HCT116 (cell line): Measurements from ENCODE around the gene PAQR7. TPM values are rescaled to one million over a fixed set of nuclear protein-coding genes. Genes with fewer than 3 reads are reported as not detected.

Experiments used
- ATAC-seq: fragments of 200-7000 bp; cut with Tn5 transposase; 2 replicates; pipeline ENCODE4 v1.9.1; 2020; ENCODE audit warnings: mild to moderate bottlenecking, moderate library complexity
- BruUV-seq: library from RNA; stranded (reverse); fragments of 400-500 nt; replicated peaks from 2 replicates; lab custom pipeline; 2021; lab: Mats Ljungman, UMichigan
- CTCF ChIA-PET: fragments of 300-600 bp; sonication (Branson Sonifier 250); formaldehyde crosslinking; loops from one replicate; lab custom pipeline; 2021; ENCODE audit warnings: antibody characterized with exemption; lab: Charles Lee
- POLR2A ChIA-PET: fragments of 300-600, 350-600 bp; sonication (Branson Sonifier 250); formaldehyde crosslinking; loops from one replicate; lab custom pipeline; 2021; ENCODE audit warnings: antibody characterized with exemption; lab: Charles Lee
- RAD21 ChIA-PET, 2 experiments: fragments of 300-600 bp; sonication (Branson Sonifier 250); formaldehyde crosslinking; loops; one replicate each; lab custom pipeline; 2023; ENCODE audit warnings: low total read pairs in 2 of 2; ENCODE audit not compliant: uncharacterized antibody in 2 of 2, unreplicated experiment in 2 of 2, low non-redundant PET in 1 of 2; lab: Charles Lee
- DNase-seq: peaks from one replicate; pipeline ENCODE4 v3.0.0-alpha.2; 2010; ENCODE audit warnings: low read depth, low spot score
- H2AFZ ChIP-seq: fragments of 200-600 bp; shearing (Covaris generic), sonication (generic); 2 replicates; pipeline ENCODE4 v1.6.1; 2017; ENCODE audit warnings: low read depth, mixed run types, mixed read lengths, antibody characterized with exemption, low read length; ENCODE audit not compliant: poor library complexity, severe bottlenecking
- H3K27ac ChIP-seq: 2 replicates; pipeline ENCODE4 v1.5.1; 2012; ENCODE audit warnings: low read depth, low read length
- H3K27me3 ChIP-seq: fragments of 200-600 bp; sonication (generic); 2 replicates; pipeline ENCODE4 v1.6.1; 2016; ENCODE audit warnings: mixed run types, low read length, mixed read lengths; ENCODE audit not compliant: insufficient read depth
- H3K36me3 ChIP-seq, 2 experiments: fragments of 200-500 bp in 1 of 2; fragments of 200-600 bp in 1 of 2; sonication (Bioruptor generic) in 1 of 2; sonication (generic) in 1 of 2; 2 replicates each; pipeline versions ENCODE4 v1.5.1 to v1.6.1; 2014 to 2016; ENCODE audit warnings: low read length in 2 of 2, inconsistent platforms in 1 of 2, mixed read lengths in 1 of 2, mixed run types in 1 of 2; ENCODE audit not compliant: insufficient read depth in 2 of 2, control insufficient read depth in 1 of 2
- H3K4me1 ChIP-seq, 2 experiments: fragments of 200-600 bp in 1 of 2; sonication (generic) in 1 of 2; 2 replicates each; pipeline versions ENCODE4 v1.5.1 to v1.6.1; 2012 to 2017; ENCODE audit warnings: low read length in 2 of 2, inconsistent platforms in 1 of 2, mild to moderate bottlenecking in 1 of 2, mixed read lengths in 1 of 2, mixed run types in 1 of 2, moderate library complexity in 1 of 2; ENCODE audit not compliant: insufficient read depth in 2 of 2, control insufficient read depth in 1 of 2
- H3K4me2 ChIP-seq: fragments of 200-600 bp; sonication (generic); 2 replicates; pipeline ENCODE4 v1.6.1; 2017; ENCODE audit warnings: mixed run types, low read length, mixed read lengths
- H3K4me3 ChIP-seq, 2 experiments: fragments of 200-600 bp in 1 of 2; sonication (generic) in 1 of 2; replicated peaks in 1 of 2; 2 replicates each; pipeline ENCODE4 v1.5.1; 2011 to 2016; ENCODE audit warnings: low read length in 2 of 2, control low read depth in 1 of 2, low read depth in 1 of 2, mild to moderate bottlenecking in 1 of 2, mixed read lengths in 1 of 2, mixed run types in 1 of 2
- H3K79me2 ChIP-seq: fragments of 200-600 bp; sonication (generic); 2 replicates; pipeline ENCODE4 v1.6.1; 2017; ENCODE audit warnings: mild to moderate bottlenecking, mixed run types, low read length, moderate library complexity, mixed read lengths; ENCODE audit not compliant: insufficient read depth
- H3K9ac ChIP-seq: fragments of 200-600 bp; sonication (generic); 2 replicates; pipeline ENCODE4 v1.6.1; 2016; ENCODE audit warnings: low read length, mixed read lengths
- H3K9me2 ChIP-seq: fragments of 200-600 bp; sonication (generic), shearing (Covaris generic); 2 replicates; pipeline ENCODE4 v1.6.1; 2017; ENCODE audit warnings: mixed run types, mild to moderate bottlenecking, moderate library complexity; ENCODE audit not compliant: insufficient read depth
- H3K9me3 ChIP-seq, 2 experiments: fragments of 200-500 bp in 1 of 2; fragments of 200-600 bp in 1 of 2; sonication (Bioruptor generic) in 1 of 2; sonication (generic) in 1 of 2; 2 replicates each; pipeline ENCODE4 v1.6.1; 2014 to 2017; ENCODE audit warnings: low read length in 2 of 2, mixed read lengths in 2 of 2, inconsistent platforms in 1 of 2, low read depth in 1 of 2, mild to moderate bottlenecking in 1 of 2, mixed run types in 1 of 2, moderate library complexity in 1 of 2; ENCODE audit not compliant: control insufficient read depth in 1 of 2, insufficient read depth in 1 of 2
- H4K20me1 ChIP-seq: fragments of 200-600 bp; sonication (generic), shearing (Covaris generic); 2 replicates; pipeline ENCODE4 v1.6.1; 2017; ENCODE audit warnings: mixed run types, mild to moderate bottlenecking, moderate library complexity; ENCODE audit not compliant: insufficient read depth
- CEBPB ChIP-seq: IDR thresholded peaks from 2 replicates; pipeline ENCODE4 v1.6.1; 2012; ENCODE audit warnings: low read depth
- EGR1 ChIP-seq: IDR thresholded peaks from 2 replicates; pipeline ENCODE4 v1.6.1; 2012; ENCODE audit warnings: low read depth
- ELF1 ChIP-seq: IDR thresholded peaks from 2 replicates; pipeline ENCODE4 v1.6.1; 2012; ENCODE audit warnings: low read depth, borderline replicate concordance
- EZH2 ChIP-seq: fragments of 200-600 bp; sonication (generic); IDR thresholded peaks from 2 replicates; pipeline ENCODE4 v1.6.1; 2017; ENCODE audit warnings: antibody characterized with exemption, mixed run types
- EZH2phosphoT487 ChIP-seq: fragments of 200-600 bp; IDR thresholded peaks from 2 replicates; pipeline ENCODE4 v1.6.1; 2018; ENCODE audit warnings: antibody characterized with exemption, borderline replicate concordance
- JUND ChIP-seq: IDR thresholded peaks from 2 replicates; pipeline ENCODE4 v1.6.1; 2012
- MAX ChIP-seq: IDR thresholded peaks from 2 replicates; pipeline ENCODE4 v1.6.1; 2012
- POLR2AphosphoS5 ChIP-seq: IDR thresholded peaks from 2 replicates; pipeline ENCODE4 v1.6.1; 2011; ENCODE audit warnings: mild to moderate bottlenecking, low read depth, low read length, moderate library complexity
- RAD21 ChIP-seq: IDR thresholded peaks from 2 replicates; pipeline ENCODE4 v1.6.1; 2012; ENCODE audit warnings: low read depth, mild to moderate bottlenecking
- SIN3A ChIP-seq: IDR thresholded peaks from 2 replicates; pipeline ENCODE4 v1.6.1; 2012; ENCODE audit warnings: low read depth
- SP1 ChIP-seq: IDR thresholded peaks from 2 replicates; pipeline ENCODE4 v1.6.1; 2012; ENCODE audit warnings: low read depth
- SRF ChIP-seq: IDR thresholded peaks from 2 replicates; pipeline ENCODE4 v1.6.1; 2012; ENCODE audit warnings: low read depth
- TCF7L2 ChIP-seq: IDR thresholded peaks from 2 replicates; pipeline ENCODE4 v1.7.0; 2011; ENCODE audit warnings: borderline replicate concordance, inconsistent platforms; ENCODE audit not compliant: insufficient read depth, insufficient read length; ENCODE audit errors: extremely low read depth
- YY1 ChIP-seq: IDR thresholded peaks from 2 replicates; pipeline ENCODE4 v1.6.1; 2011; ENCODE audit warnings: low read length, low read depth, moderate library complexity, mild to moderate bottlenecking; ENCODE audit not compliant: insufficient replicate concordance; ENCODE audit errors: extremely low read depth
- ZFX ChIP-seq: fragments of 450-650 bp; IDR thresholded peaks from 2 replicates; pipeline ENCODE4 v1.6.1; 2017
- intact Hi-C: fragments of 100-400 bp; cut with micrococcal nuclease; formaldehyde crosslinking; loops from 2 replicates; pipeline ENCODE4 v1.10.0; 2022
- total RNA-seq: library from RNA; stranded (reverse); gene quantifications from one replicate; pipeline ENCODE4 v1.2.1, GENCODE V29; 2021; ENCODE audit not compliant: unreplicated experiment
- TF ChIP-seq, protein P1 (sequence below), 3 experiments: fragments of 200-600 bp in 1 of 3; sonication (generic) in 1 of 3; IDR thresholded peaks in 2 of 3; conservative IDR thresholded peaks in 1 of 3; 2 replicates each; pipeline ENCODE4 v1.5.1; 2012 to 2017; ENCODE audit warnings: low read depth in 2 of 3, low read length in 2 of 3, antibody characterized with exemption in 1 of 3, borderline replicate concordance in 1 of 3, control low read depth in 1 of 3, mild to moderate bottlenecking in 1 of 3, mixed read lengths in 1 of 3, mixed run types in 1 of 3, moderate library complexity in 1 of 3; ENCODE audit not compliant: insufficient read depth in 1 of 3
- TF ChIP-seq, protein P2 (sequence below): IDR thresholded peaks from 2 replicates; pipeline ENCODE4 v1.6.1; 2011; ENCODE audit warnings: mild to moderate bottlenecking, low read length, moderate library complexity; ENCODE audit not compliant: insufficient replicate concordance; ENCODE audit errors: extremely low read depth

The PAQR7 gene
- total RNA-seq, 1 experiment from 2014 or later, result 13.1 TPM

- TF ChIP-seq, protein P1, sequence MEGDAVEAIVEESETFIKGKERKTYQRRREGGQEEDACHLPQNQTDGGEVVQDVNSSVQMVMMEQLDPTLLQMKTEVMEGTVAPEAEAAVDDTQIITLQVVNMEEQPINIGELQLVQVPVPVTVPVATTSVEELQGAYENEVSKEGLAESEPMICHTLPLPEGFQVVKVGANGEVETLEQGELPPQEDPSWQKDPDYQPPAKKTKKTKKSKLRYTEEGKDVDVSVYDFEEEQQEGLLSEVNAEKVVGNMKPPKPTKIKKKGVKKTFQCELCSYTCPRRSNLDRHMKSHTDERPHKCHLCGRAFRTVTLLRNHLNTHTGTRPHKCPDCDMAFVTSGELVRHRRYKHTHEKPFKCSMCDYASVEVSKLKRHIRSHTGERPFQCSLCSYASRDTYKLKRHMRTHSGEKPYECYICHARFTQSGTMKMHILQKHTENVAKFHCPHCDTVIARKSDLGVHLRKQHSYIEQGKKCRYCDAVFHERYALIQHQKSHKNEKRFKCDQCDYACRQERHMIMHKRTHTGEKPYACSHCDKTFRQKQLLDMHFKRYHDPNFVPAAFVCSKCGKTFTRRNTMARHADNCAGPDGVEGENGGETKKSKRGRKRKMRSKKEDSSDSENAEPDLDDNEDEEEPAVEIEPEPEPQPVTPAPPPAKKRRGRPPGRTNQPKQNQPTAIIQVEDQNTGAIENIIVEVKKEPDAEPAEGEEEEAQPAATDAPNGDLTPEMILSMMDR (IDR thresholded peaks at IDR 0.05 in 2 of 3, conservative IDR thresholded peaks at IDR 0.05 in 1 of 3; ENCODE audit: borderline replicate concordance in 1 of 3, insufficient read depth in 1 of 3, low read depth in 2 of 3, low read length in 2 of 3), result no peak
Measured at GRCh38 chr1:25870614-25871013, 4.9 kb downstream of the PAQR7 start (continued).

- Histone ChIP-seq H3K27me3 (no peaks in the 10 kb centered on the region), H3K9ac (no peak overlapping the region)
- no peak for DNase-seq
- BruUV-seq, result no TSS peak
- TF ChIP-seq ELF1 (no peak), EZH2phosphoT487 (no peak), SRF (no peak), SP1 (no peak), ZFX (no peak), YY1 (no peak), JUND (no peak), SIN3A (no peak), RAD21 (no peak), EGR1 (no peak), MAX (no peak), EZH2 (no peak), POLR2AphosphoS5 (no peak), TCF7L2 (no peak), CEBPB (no peak)
- TF ChIP-seq, protein P1 (IDR thresholded peaks at IDR 0.05 in 2 of 3, conservative IDR thresholded peaks at IDR 0.05 in 1 of 3; ENCODE audit: borderline replicate concordance in 1 of 3, insufficient read depth in 1 of 3, low read depth in 2 of 3, low read length in 2 of 3), result no peak
- TF ChIP-seq, protein P2, sequence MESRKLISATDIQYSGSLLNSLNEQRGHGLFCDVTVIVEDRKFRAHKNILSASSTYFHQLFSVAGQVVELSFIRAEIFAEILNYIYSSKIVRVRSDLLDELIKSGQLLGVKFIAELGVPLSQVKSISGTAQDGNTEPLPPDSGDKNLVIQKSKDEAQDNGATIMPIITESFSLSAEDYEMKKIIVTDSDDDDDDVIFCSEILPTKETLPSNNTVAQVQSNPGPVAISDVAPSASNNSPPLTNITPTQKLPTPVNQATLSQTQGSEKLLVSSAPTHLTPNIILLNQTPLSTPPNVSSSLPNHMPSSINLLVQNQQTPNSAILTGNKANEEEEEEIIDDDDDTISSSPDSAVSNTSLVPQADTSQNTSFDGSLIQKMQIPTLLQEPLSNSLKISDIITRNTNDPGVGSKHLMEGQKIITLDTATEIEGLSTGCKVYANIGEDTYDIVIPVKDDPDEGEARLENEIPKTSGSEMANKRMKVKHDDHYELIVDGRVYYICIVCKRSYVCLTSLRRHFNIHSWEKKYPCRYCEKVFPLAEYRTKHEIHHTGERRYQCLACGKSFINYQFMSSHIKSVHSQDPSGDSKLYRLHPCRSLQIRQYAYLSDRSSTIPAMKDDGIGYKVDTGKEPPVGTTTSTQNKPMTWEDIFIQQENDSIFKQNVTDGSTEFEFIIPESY, result no peak
- TF ChIP-seq, all 23 proteins: peak for 0
- ChIA-PET RAD21 (no interaction called here), POLR2A (no interaction called here), CTCF (no interaction called here)
- Histone ChIP-seq H3K9me2 (no peaks in the 10 kb centered on the region), H3K4me2 (no peak overlapping the region), H3K4me3 (no peak overlapping the region), H3K36me3 (no peaks in the 10 kb centered on the region), H2AFZ (no peak overlapping the region), H4K20me1 (no peaks in the 10 kb centered on the region), H3K27ac (no peak overlapping the region), H3K79me2 (peaks cover 10% of the 10 kb centered on the region; the same call in 1 of the 2 replicates), H3K9me3 (no peaks in the 10 kb centered on the region), H3K4me1 (peaks cover 27 to 49% of the 10 kb centered on the region in 2 experiments)
- ATAC-seq, result no peak
- intact Hi-C loops, result no loop called here
Measured at GRCh38 chr1:25869909-25870606, 5.5 kb downstream of the PAQR7 start.
